T-cell (primary cell): ENCODE data around the gene CCDC9B. TPM values are rescaled to one million over a fixed set of nuclear protein-coding genes. Genes with fewer than 3 reads are reported as not detected.
A peak's percentile ranks its signal among the peaks of the same experiment; 100 is the strongest.

ENCODE experiments used
- ATAC-seq, 4 experiments: fragments of 200-7000 bp in 3 of 4; fragments of 150-1000 bp in 1 of 4; cut with Tn5 transposase; replicated peaks in 1 of 4; 1 replicate in 3 of 4; 2 replicates in 1 of 4; pipeline ENCODE4 v1.10.0; 2021; ENCODE audit warnings: moderate library complexity in 3 of 4, mild to moderate bottlenecking in 2 of 4, moderate number of reproducible peaks in 1 of 4
- CTCF ChIA-PET, 2 donors: fragments of 300-600 bp; sonication (Branson Sonifier 250); formaldehyde crosslinking; loops; one replicate each; lab custom pipeline; 2022; ENCODE audit warnings: antibody characterized with exemption in 2 of 2; lab: Charles Lee
- POLR2A ChIA-PET, 2 donors: fragments of 300-600 bp; sonication (Branson Sonifier 250); formaldehyde crosslinking; loops; one replicate each; lab custom pipeline; 2022; ENCODE audit warnings: antibody characterized with exemption in 2 of 2; lab: Charles Lee
- DNase-seq, 35 experiments: peaks; one replicate each; pipeline versions ENCODE4 v3.0.0 to v3.0.0-alpha.2; 2013 to 2023
- H3K27ac ChIP-seq: one replicate; pipeline ENCODE4 v1.5.1; 2013; ENCODE audit warnings: low read length
- H3K27me3 ChIP-seq, 2 experiments: replicated peaks in 1 of 2; 1 replicate in 1 of 2; 2 replicates in 1 of 2; pipeline versions ENCODE4 v1.6.1 to v1.7.0; 2013; ENCODE audit warnings: low read length in 1 of 2, mixed read lengths in 1 of 2; ENCODE audit not compliant: control insufficient read depth in 2 of 2, insufficient read depth in 2 of 2; ENCODE audit errors: extremely low read depth in 1 of 2
- H3K36me3 ChIP-seq, 2 donors: 1 replicate in 1 of 2; 2 replicates in 1 of 2; pipeline versions ENCODE4 v1.6.1 to v1.7.0; 2013; ENCODE audit warnings: low read length in 1 of 2; ENCODE audit not compliant: control insufficient read depth in 2 of 2, insufficient read depth in 1 of 2; ENCODE audit errors: extremely low read depth in 1 of 2
- H3K4me1 ChIP-seq, 2 experiments: 1 replicate in 1 of 2; 2 replicates in 1 of 2; pipeline versions ENCODE4 v1.6.1 to v1.7.0; 2013; ENCODE audit warnings: low read length in 2 of 2, mixed read lengths in 1 of 2; ENCODE audit not compliant: insufficient read depth in 2 of 2, control insufficient read depth in 1 of 2; ENCODE audit errors: extremely low read depth in 1 of 2
- H3K4me3 ChIP-seq, 2 donors: 1 replicate in 1 of 2; 2 replicates in 1 of 2; pipeline versions ENCODE4 v1.5.1 to v1.7.0; 2013; ENCODE audit warnings: mild to moderate bottlenecking in 2 of 2, low read length in 1 of 2, moderate library complexity in 1 of 2; ENCODE audit not compliant: control insufficient read depth in 1 of 2; ENCODE audit errors: extremely low read depth in 1 of 2
- H3K9me3 ChIP-seq: 2 replicates; pipeline ENCODE4 v1.7.0; 2013
- H3K27ac Mint-ChIP-seq, 2 donors: one replicate each; pipeline ENCODE4 v1.8.0; 2020 to 2021; ENCODE audit warnings: mild to moderate bottlenecking in 2 of 2, mixed read lengths in 2 of 2
- H3K27me3 Mint-ChIP-seq, 2 donors: one replicate each; pipeline ENCODE4 v1.8.0; 2021 to 2022; ENCODE audit warnings: mixed read lengths in 2 of 2
- H3K36me3 Mint-ChIP-seq: one replicate; pipeline ENCODE4 v1.8.0; 2021; ENCODE audit warnings: mixed read lengths
- H3K4me1 Mint-ChIP-seq, 3 donors: one replicate each; pipeline ENCODE4 v1.8.0; 2020 to 2022; ENCODE audit warnings: mixed read lengths in 3 of 3, mild to moderate bottlenecking in 1 of 3
- H3K4me3 Mint-ChIP-seq, 3 donors: one replicate each; pipeline ENCODE4 v1.8.0; 2020 to 2022; ENCODE audit warnings: mild to moderate bottlenecking in 3 of 3, mixed read lengths in 3 of 3, moderate library complexity in 3 of 3
- H3K9me3 Mint-ChIP-seq, 3 donors: one replicate each; pipeline ENCODE4 v1.8.0; 2020 to 2022; ENCODE audit warnings: mixed read lengths in 3 of 3
- WGBS: methylation state at CpG from one replicate; pipeline ENCODE4 v1.1.5; 2013; ENCODE audit warnings: missing lambda C conversion rate; ENCODE audit not compliant: insufficient coverage; 5-methylcytosine and 5-hydroxymethylcytosine counted together
- total RNA-seq, 35 experiments: library from RNA in 6 of 35; stranded (reverse) in 6 of 35; fragments of 120-200 nt in 1 of 35; gene quantifications; one replicate each; pipeline versions ENCODE4 v1.2.1 to v1.2.4 and lab custom pipeline; 2013 to 2026

The CCDC9B gene
- total RNA-seq, 5 donors from 2014 or later (not counting 1 experiment from before 2014, with no cell fraction given): 0.80 to 2.2 (median 1.7) TPM

DNA sequence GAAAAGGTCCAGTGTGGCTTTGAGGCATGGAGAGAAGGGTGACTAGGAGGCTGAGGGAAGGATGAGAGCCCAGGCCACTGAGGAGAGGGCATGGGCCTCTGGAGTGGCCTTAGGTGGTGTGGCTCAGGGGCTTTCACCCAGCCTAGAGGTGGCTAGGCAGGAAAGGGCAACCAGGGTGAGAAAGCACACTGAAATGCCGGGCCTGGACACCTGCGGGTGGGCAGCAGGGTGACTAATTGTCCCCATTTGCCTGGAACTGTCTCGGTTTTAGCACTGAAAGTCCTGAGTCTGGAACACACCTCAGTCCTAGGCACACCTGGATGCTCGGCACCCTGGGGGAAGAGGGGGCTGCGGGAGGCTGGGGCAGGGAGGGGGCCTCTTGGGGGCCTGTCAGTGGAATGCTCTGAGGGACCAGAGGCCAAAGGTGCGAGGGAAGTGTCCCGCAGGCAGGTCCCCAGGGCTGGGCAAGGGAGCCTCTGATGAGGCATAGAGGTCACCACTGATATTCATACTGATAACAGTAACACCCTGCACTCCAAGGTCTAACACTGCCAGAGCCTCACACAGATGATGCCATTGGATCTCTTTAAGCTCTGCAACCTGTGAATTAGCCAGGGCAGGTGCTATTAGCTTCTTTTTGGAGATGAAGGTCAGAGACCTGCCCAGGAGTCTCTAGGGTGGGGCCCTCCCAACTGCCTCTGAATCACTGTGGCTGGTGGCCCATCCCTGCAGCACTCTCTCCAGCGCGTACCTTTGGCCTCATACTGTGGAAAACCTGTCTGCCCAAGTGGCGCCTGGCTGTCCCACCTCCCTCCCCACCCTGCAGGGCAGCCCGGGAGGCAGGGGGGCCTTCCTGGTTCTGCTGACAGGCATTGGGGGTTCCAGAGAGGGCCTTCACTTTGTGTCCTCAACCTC is 7.1 kb upstream of the CCDC9B start:
- Histone ChIP-seq H3K4me1 (peaks cover 0 to 7% of the 10 kb centered on the region in 2 experiments), H3K27me3 (peaks cover 0 to 18% of the 10 kb centered on the region in 2 experiments), H3K9me3 (no peaks in the 10 kb centered on the region), H3K36me3 (no peaks in the 10 kb centered on the region), H3K4me3 (no peak overlapping the region), H3K27ac (no peak overlapping the region)
- ChIA-PET POLR2A (no interaction called here), CTCF (interaction anchor here in 1 of 2 donors (0.6 kb wide), 1 partner anchor 74 kb away, joined by 3 read pairs; no protein-coding TSS in a partner anchor)
- H3K4me3 Mint-ChIP-seq: no peak overlapping the region
- DNase-seq (no peak), ATAC-seq (no peak)
- no peaks in the 10 kb centered on the region for H3K36me3 Mint-ChIP-seq
- H3K4me1 Mint-ChIP-seq: peaks cover 0 to 6% (median 0%) of the 10 kb centered on the region in 3 donors
- H3K27me3 Mint-ChIP-seq: no peaks in the 10 kb centered on the region
- no peak overlapping the region for H3K27ac Mint-ChIP-seq
- no peaks in the 10 kb centered on the region for H3K9me3 Mint-ChIP-seq
- 92% methylated on average over 11 of the region's 11 CpGs for WGBS

DNA sequence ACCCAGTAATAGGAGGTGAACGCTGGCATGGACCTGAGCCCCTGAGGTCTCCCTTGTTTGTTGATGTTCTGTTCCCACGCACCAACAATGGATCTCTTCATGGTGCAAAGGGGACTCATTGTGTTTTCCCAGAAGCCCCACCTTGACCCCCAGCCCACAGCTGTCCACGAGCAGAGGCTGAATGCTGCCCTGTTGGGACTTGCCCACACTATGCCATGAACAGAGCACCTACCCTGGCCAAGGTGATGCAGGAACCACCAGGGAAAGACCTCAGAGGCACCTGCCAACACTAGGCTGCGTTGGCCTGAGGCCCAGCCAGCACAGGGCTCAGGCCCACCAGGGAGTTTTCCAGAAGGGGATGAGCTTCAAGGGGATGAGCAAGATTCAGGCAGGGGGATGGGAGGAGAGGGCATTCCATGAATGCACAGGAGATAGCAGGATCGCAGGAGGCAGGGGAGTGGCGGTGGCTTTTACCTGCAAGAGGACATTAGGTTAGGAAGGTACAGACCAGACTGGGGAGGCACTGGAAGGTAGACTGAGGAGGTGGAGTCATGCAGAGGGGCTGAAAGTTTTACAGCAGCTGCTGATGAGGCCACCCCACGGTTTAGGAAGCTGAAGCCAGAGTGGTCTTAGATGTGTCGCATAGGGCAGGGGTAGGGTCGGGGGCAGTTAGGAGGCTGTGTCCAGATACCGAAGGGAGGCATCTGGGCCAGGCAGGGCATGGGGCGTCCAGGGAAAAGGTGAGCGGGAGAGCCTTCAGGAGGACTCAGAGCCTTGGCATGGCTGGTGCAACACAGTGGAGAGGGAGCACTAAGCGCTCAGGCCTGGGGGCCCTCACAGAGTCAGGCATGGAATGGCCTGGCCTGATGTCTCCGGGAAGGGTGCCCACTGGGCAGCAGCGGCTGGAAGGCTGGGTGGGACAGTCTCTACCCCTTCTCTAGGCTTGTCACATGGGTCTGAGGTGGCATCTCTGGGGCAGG is 6.1 kb upstream of the CCDC9B start:
- CTCF ChIA-PET: interaction anchor here in 1 of 2 donors (0.8 to 1.6 kb wide), 2 partner anchors 8 to 9 kb away, joined by 3 to 5 read pairs; no protein-coding TSS in a partner anchor

DNA sequence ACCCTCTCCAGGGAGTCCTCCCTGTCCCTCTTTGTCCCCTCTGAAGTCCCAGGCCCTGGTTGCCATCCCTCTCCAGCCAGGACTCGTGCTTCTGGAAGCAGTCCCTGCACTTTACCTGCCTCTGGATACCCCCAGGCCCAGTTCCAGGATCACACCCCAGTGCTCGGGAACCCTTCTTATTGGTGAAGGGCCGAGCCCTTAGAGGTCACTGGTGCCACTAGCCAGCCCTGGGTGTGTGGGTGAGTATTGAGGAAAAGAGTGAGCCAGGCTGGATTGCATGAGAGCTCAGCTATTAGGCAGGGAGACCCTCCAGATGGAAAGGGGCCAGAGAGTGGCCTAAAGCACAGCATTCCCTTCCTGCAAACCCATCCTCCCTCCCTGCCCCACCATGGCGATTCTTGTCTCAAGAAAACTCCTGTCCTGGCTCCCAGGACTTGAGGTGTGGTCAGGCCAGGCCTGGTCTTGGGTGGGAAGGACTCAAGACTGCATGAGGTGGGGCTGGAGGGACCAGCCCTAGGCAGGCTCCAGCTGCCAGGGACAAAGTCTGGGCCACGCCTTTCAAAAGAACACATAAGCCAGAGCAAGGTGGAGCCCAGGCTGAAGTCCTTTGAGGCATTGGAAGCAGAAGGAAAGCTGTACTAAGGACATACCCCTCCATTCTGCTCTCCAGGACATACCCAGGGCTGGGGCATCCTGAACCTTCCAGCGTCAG is 5.3 kb upstream of the CCDC9B start:
- Histone ChIP-seq H3K27ac (no peak overlapping the region), H3K36me3 (no peaks in the 10 kb centered on the region), H3K9me3 (no peaks in the 10 kb centered on the region), H3K4me1 (peaks cover 0 to 7% of the 10 kb centered on the region in 2 experiments), H3K27me3 (peaks cover 0 to 18% of the 10 kb centered on the region in 2 experiments), H3K4me3 (no peak overlapping the region)
- ATAC-seq (no peak), DNase-seq (no peak)
- Mint-ChIP-seq H3K4me3 (no peak overlapping the region), H3K4me1 (peaks cover 0 to 6% (median 0%) of the 10 kb centered on the region in 3 donors), H3K36me3 (no peaks in the 10 kb centered on the region), H3K27me3 (no peaks in the 10 kb centered on the region), H3K27ac (no peak overlapping the region), H3K9me3 (no peaks in the 10 kb centered on the region)
- WGBS: 92% methylated on average over 2 of the region's 6 CpGs
- ChIA-PET CTCF (interaction anchor here in 1 of 2 donors (1.6 kb wide), 1 partner anchor 9 kb away, joined by 5 read pairs; no protein-coding TSS in a partner anchor), POLR2A (no interaction called here)

More for the DNA sequence above, 6.1 kb upstream of the CCDC9B start:
- H3K36me3 ChIP-seq: no peaks in the 10 kb centered on the region
- POLR2A ChIA-PET: no interaction called here
- DNase-seq: no peak
- Mint-ChIP-seq H3K4me1 (peaks cover 0 to 6% (median 0%) of the 10 kb centered on the region in 3 donors), H3K4me3 (no peak overlapping the region), H3K27me3 (no peaks in the 10 kb centered on the region), H3K27ac (peak overlapping the region in 1 of 2 donors; percentile 15), H3K9me3 (no peaks in the 10 kb centered on the region), H3K36me3 (no peaks in the 10 kb centered on the region)
- H3K9me3 ChIP-seq: no peaks in the 10 kb centered on the region
- no peak overlapping the region for H3K27ac ChIP-seq
- ATAC-seq: no peak
- peaks cover 0 to 18% of the 10 kb centered on the region in 2 experiments for H3K27me3 ChIP-seq
- H3K4me3 ChIP-seq: no peak overlapping the region
- peaks cover 0 to 7% of the 10 kb centered on the region in 2 experiments for H3K4me1 ChIP-seq
- 89% methylated on average over 15 of the region's 15 CpGs for WGBS

DNA sequence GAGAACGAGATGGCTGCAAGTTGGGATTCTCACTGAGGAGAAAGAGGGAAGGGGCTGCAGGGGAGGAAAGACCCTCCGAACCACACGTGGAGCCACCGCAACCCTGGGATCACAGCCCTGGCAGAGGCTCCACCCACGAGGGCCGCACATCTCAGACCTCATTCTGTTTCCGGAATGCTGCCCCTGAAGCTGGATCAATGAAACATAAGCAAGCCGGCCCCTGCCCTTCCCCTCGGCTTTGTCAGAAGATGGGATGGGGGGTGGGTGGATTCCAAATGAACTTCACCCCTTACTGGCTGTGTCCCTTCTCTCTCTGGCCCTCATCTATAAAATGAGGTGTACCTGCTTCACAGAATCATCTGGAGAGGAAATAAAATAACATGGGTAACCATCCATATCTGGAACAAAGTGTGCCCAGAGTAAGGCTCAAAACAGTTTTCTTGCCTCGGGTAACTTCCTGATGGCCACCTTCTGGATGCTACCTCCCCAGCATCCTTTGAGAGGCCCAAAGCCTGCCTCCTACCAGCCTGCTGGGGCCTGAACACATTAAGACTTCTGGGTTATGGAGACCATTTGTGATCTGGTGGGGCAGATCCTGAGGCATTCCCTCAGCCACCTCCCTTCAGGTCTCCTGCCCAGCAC is 4.6 kb upstream of the CCDC9B start:
- Histone ChIP-seq H3K4me1 (peaks cover 0 to 7% of the 10 kb centered on the region in 2 experiments), H3K9me3 (no peaks in the 10 kb centered on the region), H3K4me3 (no peak overlapping the region), H3K27me3 (peaks cover 0 to 18% of the 10 kb centered on the region in 2 experiments), H3K27ac (no peak overlapping the region), H3K36me3 (no peaks in the 10 kb centered on the region)
- Mint-ChIP-seq H3K4me1 (peaks cover 0 to 6% (median 0%) of the 10 kb centered on the region in 3 donors), H3K9me3 (no peaks in the 10 kb centered on the region), H3K27ac (no peak overlapping the region), H3K27me3 (no peaks in the 10 kb centered on the region), H3K4me3 (no peak overlapping the region), H3K36me3 (no peaks in the 10 kb centered on the region)
- ChIA-PET CTCF (interaction anchor here (0.6 to 2.8 kb wide), 7 partner anchors 10 to 78 kb away, joined by 3 to 14 read pairs (median 4); no protein-coding TSS in a partner anchor), POLR2A (no interaction called here)
- WGBS: 82% methylated on average over 5 of the region's 10 CpGs
- ATAC-seq (no peak), DNase-seq (no peak)

DNA sequence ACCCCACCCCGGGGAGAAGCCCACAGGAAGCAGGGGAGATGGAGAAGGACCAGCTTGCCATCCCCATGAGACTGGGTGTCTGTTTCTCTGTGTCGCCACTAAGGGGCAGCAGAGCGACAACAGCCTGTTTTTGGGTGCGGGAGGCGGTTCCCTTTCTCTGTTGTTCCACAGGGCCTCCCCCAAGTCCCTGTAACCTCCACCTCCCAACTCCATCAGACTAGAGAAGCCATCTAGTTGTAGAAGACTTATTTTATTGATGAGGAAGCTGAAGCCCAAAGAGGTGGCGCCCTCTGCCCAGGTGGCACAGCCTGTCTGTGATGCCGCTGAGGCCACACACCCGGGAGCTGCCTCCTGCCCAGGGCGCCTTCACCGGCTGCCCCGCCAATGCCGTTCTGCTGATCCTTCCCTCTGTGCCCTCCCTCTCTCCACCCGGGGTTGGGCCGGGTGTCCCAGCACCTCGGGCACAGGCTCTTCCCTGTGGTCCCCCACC is 3.9 kb upstream of the CCDC9B start:
- no peak overlapping the region for H3K4me3 ChIP-seq
- H3K27me3 Mint-ChIP-seq: no peaks in the 10 kb centered on the region
- H3K4me1 ChIP-seq: peaks cover 0 to 7% of the 10 kb centered on the region in 2 experiments
- ATAC-seq: peak; percentile 80 to 90 (median 85)
- WGBS: 45% methylated on average over 10 of the region's 15 CpGs
- H3K4me1 Mint-ChIP-seq: peaks cover 0 to 6% (median 0%) of the 10 kb centered on the region in 3 donors
- ChIA-PET CTCF (interaction anchor here (0.6 to 2.8 kb wide), 10 partner anchors 10 to 78 kb away, joined by 3 to 14 read pairs (median 4); partner anchors contain the start of genes ANKRD63 (in 1 of the 2), DISP2 (in 1 of the 2) and PLCB2 (in 1 of the 2)), POLR2A (no interaction called here)
- H3K36me3 ChIP-seq: no peaks in the 10 kb centered on the region
- H3K27ac ChIP-seq: no peak overlapping the region
- DNase-seq: peak; percentile 40 to 78 (median 61)
- H3K9me3 ChIP-seq: no peaks in the 10 kb centered on the region
- no peak overlapping the region for H3K27ac Mint-ChIP-seq
- H3K27me3 ChIP-seq: peaks cover 0 to 18% of the 10 kb centered on the region in 2 experiments
- H3K36me3 Mint-ChIP-seq: no peaks in the 10 kb centered on the region
- H3K9me3 Mint-ChIP-seq: no peaks in the 10 kb centered on the region
- H3K4me3 Mint-ChIP-seq: no peak overlapping the region
